Thyroid gland (tissue), 4 donors: ENCODE data around the gene DIP2C. TPM values are rescaled to one million over a fixed set of nuclear protein-coding genes. Genes with fewer than 3 reads are reported as not detected.
"Not testable (repeated sequence)": the region's sequence is repeated elsewhere in the genome, so short reads cannot be mapped to it uniquely, and the experiment has no call there.

Experiments
- DNase-seq, 2 donors: peaks; one replicate each; pipeline ENCODE4 v3.0.0-alpha.2; 2019
- H3K27ac ChIP-seq, 3 donors: fragments of 200-600 bp; sonication (generic); 1 replicate in 2 of 3; 2 replicates in 1 of 3; pipeline ENCODE4 v1.5.1; 2016 to 2019; ENCODE audit warnings: mild to moderate bottlenecking in 1 of 3, moderate library complexity in 1 of 3
- H3K27me3 ChIP-seq: fragments of 200-600 bp; sonication (generic); one replicate; pipeline ENCODE4 v1.5.1; 2019
- H3K36me3 ChIP-seq, 2 donors: fragments of 200-600 bp; sonication (generic); one replicate each; pipeline ENCODE4 v1.5.1; 2016 to 2019
- H3K4me1 ChIP-seq, 2 donors: fragments of 200-600 bp; sonication (generic); one replicate each; pipeline ENCODE4 v1.5.1; 2017 to 2019
- H3K4me3 ChIP-seq, 3 donors: fragments of 200-600 bp; sonication (generic); replicated peaks in 1 of 3; 1 replicate in 2 of 3; 2 replicates in 1 of 3; pipeline ENCODE4 v1.5.1; 2016; ENCODE audit warnings: mild to moderate bottlenecking in 1 of 3
- H3K9me3 ChIP-seq: fragments of 200-600 bp; sonication (generic); one replicate; pipeline ENCODE4 v1.5.1; 2017
- CTCF ChIP-seq, 6 experiments: fragments of 200-600 bp in 3 of 6; fragments of 450-650 bp in 3 of 6; sonication (generic) in 3 of 6; IDR thresholded peaks; one replicate each; pipeline ENCODE4 v1.5.1; 2016 to 2019; ENCODE audit warnings: antibody characterized with exemption in 6 of 6, mild to moderate bottlenecking in 2 of 6, inconsistent platforms in 1 of 6, moderate library complexity in 1 of 6
- POLR2A ChIP-seq, 2 donors: fragments of 450-650 bp; IDR thresholded peaks; one replicate each; pipeline ENCODE4 v1.6.1; 2017; ENCODE audit warnings: antibody characterized with exemption in 2 of 2, mild to moderate bottlenecking in 2 of 2, moderate library complexity in 1 of 2
- WGBS, 2 donors: methylation state at CpG; one replicate each; pipeline ENCODE4 v1.1.5; 2017; 5-methylcytosine and 5-hydroxymethylcytosine counted together
- intact Hi-C: fragments of 100-400 bp; cut with DNase I; formaldehyde crosslinking; loops from one replicate; pipeline ENCODE4 v1.15.1; 2023
- total RNA-seq, 4 donors: library from RNA; depleted of rRNA; stranded (reverse); fragments of >200 nt; gene quantifications; one replicate each; pipeline ENCODE4 v1.2.3, GENCODE V29; 2016

DIP2C gene
- total RNA-seq, 4 donors from 2014 or later, result 11.4 to 14.6 (median 12.3) TPM

GRCh38 chr10:305034-305433 is 384.4 kb downstream of the DIP2C start:
- 93 to 96% methylated on average over 4 of the region's 4 CpGs for WGBS, 2 donors
- intact Hi-C loops, result no loop called here
- no peaks in the 10 kb centered on the region for H3K27me3 ChIP-seq

GRCh38 chr10:301536-301935 is 387.9 kb downstream of the DIP2C start:
- Histone ChIP-seq H3K36me3 (no peaks in the 10 kb centered on the region), H3K4me1 (peaks cover 0 to 2% of the 10 kb centered on the region in 2 donors), H3K27me3 (no peaks in the 10 kb centered on the region), H3K27ac (no peak overlapping the region), H3K4me3 (no peak overlapping the region), H3K9me3 (no peaks in the 10 kb centered on the region)
- TF ChIP-seq CTCF (IDR thresholded peaks at IDR 0.05), result no peak
- no peak for TF ChIP-seq POLR2A (IDR thresholded peaks at IDR 0.05)
- WGBS, 2 donors, result 94 to 95% methylated on average over 9 of the region's 9 CpGs
- no peak for DNase-seq
- intact Hi-C loops, result no loop called here

More at GRCh38 chr10:305034-305433, 384.4 kb downstream of the DIP2C start:
- Histone ChIP-seq H3K36me3 (no peaks in the 10 kb centered on the region), H3K4me1 (peaks cover 7 to 11% of the 10 kb centered on the region in 2 donors), H3K4me3 (no peak overlapping the region), H3K27ac (no peak overlapping the region), H3K9me3 (no peaks in the 10 kb centered on the region)
- no peak for DNase-seq
- TF ChIP-seq CTCF (IDR thresholded peaks at IDR 0.05) (no peak), POLR2A (IDR thresholded peaks at IDR 0.05) (no peak)

GRCh38 chr10:300580-300979 is 388.9 kb downstream of the DIP2C start:
- H3K27ac ChIP-seq, DNase-seq, H3K4me1 ChIP-seq, H3K36me3 ChIP-seq, H3K27me3 ChIP-seq, H3K4me3 ChIP-seq, intact Hi-C loops, H3K9me3 ChIP-seq: not testable (repeated sequence)
- WGBS, 2 donors, result 97 to 98% methylated on average over 30 to 31 of the region's 31 CpGs

GRCh38 chr10:299969-300368 is 389.5 kb downstream of the DIP2C start:
- H3K27me3 ChIP-seq, result no peaks in the 10 kb centered on the region
- no peak overlapping the region for H3K4me3 ChIP-seq
- no peaks in the 10 kb centered on the region for H3K36me3 ChIP-seq
- no peak for TF ChIP-seq CTCF (IDR thresholded peaks at IDR 0.05)
- TF ChIP-seq POLR2A (IDR thresholded peaks at IDR 0.05), result no peak
- 93 to 96% methylated on average over 7 of the region's 7 CpGs for WGBS, 2 donors
- H3K27ac ChIP-seq, result no peak overlapping the region
- intact Hi-C loops, result no loop called here
- DNase-seq, result no peak
- H3K9me3 ChIP-seq, result no peaks in the 10 kb centered on the region
- no peaks in the 10 kb centered on the region for H3K4me1 ChIP-seq

GRCh38 chr10:299512-299911 is 390.0 kb downstream of the DIP2C start:
- DNase-seq, result no peak
- Histone ChIP-seq H3K27me3 (no peaks in the 10 kb centered on the region), H3K36me3 (no peaks in the 10 kb centered on the region), H3K9me3 (no peaks in the 10 kb centered on the region), H3K4me1 (no peaks in the 10 kb centered on the region), H3K4me3 (no peak overlapping the region), H3K27ac (no peak overlapping the region)
- intact Hi-C loops, result no loop called here
- WGBS, 2 donors, result 92 to 99% methylated on average over 2 of the region's 2 CpGs
- TF ChIP-seq POLR2A (IDR thresholded peaks at IDR 0.05), result no peak
- no peak for TF ChIP-seq CTCF (IDR thresholded peaks at IDR 0.05)

GRCh38 chr10:298033-298432 is 391.4 kb downstream of the DIP2C start:
- H3K27me3 ChIP-seq, result no peaks in the 10 kb centered on the region
- intact Hi-C loops, result no loop called here
- WGBS, 2 donors, result 81 to 92% methylated on average over 8 to 9 of the region's 9 CpGs
- TF ChIP-seq CTCF (IDR thresholded peaks at IDR 0.05) (no peak), POLR2A (IDR thresholded peaks at IDR 0.05) (no peak)
- DNase-seq, result no peak
- no peaks in the 10 kb centered on the region for H3K36me3 ChIP-seq
- no peak overlapping the region for H3K27ac ChIP-seq
- no peak overlapping the region for H3K4me3 ChIP-seq
- no peaks in the 10 kb centered on the region for H3K4me1 ChIP-seq
- H3K9me3 ChIP-seq, result no peaks in the 10 kb centered on the region
